Caco-2 (cell line): Measurements from ENCODE around the gene ATAD3A. TPM values are rescaled to one million over a fixed set of nuclear protein-coding genes. Genes with fewer than 3 reads are reported as not detected.
"Not testable (repeated sequence)": the region's sequence is repeated elsewhere in the genome, so short reads cannot be mapped to it uniquely, and the experiment has no call there.

Experiments used
- BruUV-seq: library from RNA; stranded (reverse); fragments of 400-500 nt; replicated peaks from 2 replicates; lab custom pipeline; 2021; lab: Mats Ljungman, UMichigan
- CTCF ChIA-PET: fragments of 300-600 bp; sonication (Branson Sonifier 250); formaldehyde crosslinking; loops from one replicate; lab custom pipeline; 2022; ENCODE audit warnings: antibody characterized with exemption; lab: Charles Lee
- POLR2A ChIA-PET: fragments of 300-600 bp; sonication (Branson Sonifier 250); formaldehyde crosslinking; loops from one replicate; lab custom pipeline; 2022; ENCODE audit warnings: antibody characterized with exemption; lab: Charles Lee
- DNase-seq, 2 experiments: peaks; one replicate each; pipeline versions ENCODE4 v3.0.0 to v3.0.0-alpha.2; 2020 to 2022
- H3K27me3 ChIP-seq: replicated peaks from 2 replicates; pipeline ENCODE4 v1.6.0; 2011; ENCODE audit warnings: low read length; ENCODE audit not compliant: control insufficient read depth, insufficient read depth
- H3K36me3 ChIP-seq: 2 replicates; pipeline ENCODE4 v1.5.1; 2011; ENCODE audit warnings: low read length; ENCODE audit not compliant: control insufficient read depth, insufficient read depth
- H3K4me1 ChIP-seq: fragments of 250-450 bp; sonication (Bioruptor Pico); 2 replicates; pipeline ENCODE4 v1.5.1; 2020; ENCODE audit warnings: mild to moderate bottlenecking
- H3K4me3 ChIP-seq: 2 replicates; pipeline ENCODE4 v1.5.1; 2011; ENCODE audit warnings: low read depth, mild to moderate bottlenecking, control low read depth, low read length
- H3K9me3 ChIP-seq: fragments of 250-450 bp; sonication (Bioruptor Pico); 2 replicates; pipeline ENCODE4 v1.5.1; 2020; ENCODE audit warnings: mild to moderate bottlenecking, moderate library complexity
- H3K27ac Mint-ChIP-seq: one replicate; pipeline ENCODE4 v1.8.0; 2022; ENCODE audit warnings: mixed read lengths; ENCODE audit not compliant: unreplicated experiment
- H3K27me3 Mint-ChIP-seq: one replicate; pipeline ENCODE4 v1.8.0; 2022; ENCODE audit warnings: mixed read lengths; ENCODE audit not compliant: insufficient read depth, unreplicated experiment
- H3K36me3 Mint-ChIP-seq: one replicate; pipeline ENCODE4 v1.8.0; 2022; ENCODE audit warnings: mild to moderate bottlenecking, mixed read lengths; ENCODE audit not compliant: insufficient read depth, unreplicated experiment
- H3K4me1 Mint-ChIP-seq: one replicate; pipeline ENCODE4 v1.8.0; 2022; ENCODE audit warnings: low read depth, mixed read lengths; ENCODE audit not compliant: unreplicated experiment
- H3K4me3 Mint-ChIP-seq: one replicate; pipeline ENCODE4 v1.8.0; 2022; ENCODE audit warnings: mild to moderate bottlenecking, moderate library complexity, mixed read lengths; ENCODE audit not compliant: unreplicated experiment
- H3K9me3 Mint-ChIP-seq: one replicate; pipeline ENCODE4 v1.8.0; 2022; ENCODE audit warnings: mixed read lengths; ENCODE audit not compliant: unreplicated experiment
- intact Hi-C: fragments of 100-400 bp; cut with micrococcal nuclease; formaldehyde crosslinking; loops from one replicate; pipeline ENCODE4 v1.10.0; 2022; ENCODE audit not compliant: unreplicated experiment
- total RNA-seq: library from RNA; stranded (reverse); gene quantifications from 2 replicates; pipeline ENCODE4 v1.2.3, GENCODE V29; 2022
- TF ChIP-seq, protein P1 (sequence below), 2 experiments: fragments of 200-600 bp in 1 of 2; IDR thresholded peaks; 1 replicate in 1 of 2; 2 replicates in 1 of 2; pipeline versions ENCODE4 v1.5.1 to v1.8.0; 2011 to 2022; ENCODE audit warnings: antibody characterized with exemption in 1 of 2, control low read depth in 1 of 2, inconsistent platforms in 1 of 2, low read depth in 1 of 2, low read length in 1 of 2, mild to moderate bottlenecking in 1 of 2, moderate library complexity in 1 of 2; ENCODE audit not compliant: insufficient read depth in 1 of 2, severe bottlenecking in 1 of 2, unreplicated experiment in 1 of 2

Gene ATAD3A
- total RNA-seq, 1 experiment from 2014 or later, result 58.6 TPM

DNA sequence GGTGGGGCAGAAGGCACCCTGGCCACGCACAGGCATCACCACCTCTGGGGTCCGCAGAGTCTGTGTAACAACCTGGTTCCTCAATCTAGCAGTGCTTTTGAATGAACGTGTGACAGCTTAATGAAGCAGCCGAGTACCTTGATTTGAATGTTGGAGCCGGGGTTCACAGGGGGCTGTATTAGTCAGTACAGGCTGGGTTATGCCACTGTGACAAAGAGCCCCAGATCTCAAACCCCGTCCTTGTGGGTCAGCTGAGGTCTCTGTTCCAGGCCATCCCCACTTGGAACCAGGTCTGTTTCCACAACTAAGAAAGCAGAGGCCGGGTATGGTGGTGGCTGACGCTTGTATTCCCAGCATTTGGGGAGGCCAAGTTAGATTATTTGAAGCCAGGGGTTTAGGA, 18.0 kb downstream of the ATAD3A start:
- no peak overlapping the region for H3K4me3 Mint-ChIP-seq
- no peak overlapping the region for H3K27ac Mint-ChIP-seq
- ChIA-PET CTCF (no interaction called here), POLR2A (no interaction called here)
- no peaks in the 10 kb centered on the region for H3K9me3 Mint-ChIP-seq
- Histone ChIP-seq H3K36me3 (peaks cover 2% of the 10 kb centered on the region), H3K4me3 (no peak overlapping the region), H3K27me3 (no peaks in the 10 kb centered on the region), H3K9me3 (no peaks in the 10 kb centered on the region), H3K4me1 (no peaks in the 10 kb centered on the region)
- no peaks in the 10 kb centered on the region for H3K27me3 Mint-ChIP-seq
- peaks cover 59% of the 10 kb centered on the region for H3K36me3 Mint-ChIP-seq
- intact Hi-C loops, result no loop called here
- no TSS peak for BruUV-seq
- H3K4me1 Mint-ChIP-seq, result no peaks in the 10 kb centered on the region
- TF ChIP-seq, protein P1, sequence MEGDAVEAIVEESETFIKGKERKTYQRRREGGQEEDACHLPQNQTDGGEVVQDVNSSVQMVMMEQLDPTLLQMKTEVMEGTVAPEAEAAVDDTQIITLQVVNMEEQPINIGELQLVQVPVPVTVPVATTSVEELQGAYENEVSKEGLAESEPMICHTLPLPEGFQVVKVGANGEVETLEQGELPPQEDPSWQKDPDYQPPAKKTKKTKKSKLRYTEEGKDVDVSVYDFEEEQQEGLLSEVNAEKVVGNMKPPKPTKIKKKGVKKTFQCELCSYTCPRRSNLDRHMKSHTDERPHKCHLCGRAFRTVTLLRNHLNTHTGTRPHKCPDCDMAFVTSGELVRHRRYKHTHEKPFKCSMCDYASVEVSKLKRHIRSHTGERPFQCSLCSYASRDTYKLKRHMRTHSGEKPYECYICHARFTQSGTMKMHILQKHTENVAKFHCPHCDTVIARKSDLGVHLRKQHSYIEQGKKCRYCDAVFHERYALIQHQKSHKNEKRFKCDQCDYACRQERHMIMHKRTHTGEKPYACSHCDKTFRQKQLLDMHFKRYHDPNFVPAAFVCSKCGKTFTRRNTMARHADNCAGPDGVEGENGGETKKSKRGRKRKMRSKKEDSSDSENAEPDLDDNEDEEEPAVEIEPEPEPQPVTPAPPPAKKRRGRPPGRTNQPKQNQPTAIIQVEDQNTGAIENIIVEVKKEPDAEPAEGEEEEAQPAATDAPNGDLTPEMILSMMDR (IDR thresholded peaks at IDR 0.05; ENCODE audit: insufficient read depth in 1 of 2, low read depth in 1 of 2, low read length in 1 of 2, severe bottlenecking in 1 of 2, unreplicated experiment in 1 of 2), result no peak
- DNase-seq, result no peak

DNA sequence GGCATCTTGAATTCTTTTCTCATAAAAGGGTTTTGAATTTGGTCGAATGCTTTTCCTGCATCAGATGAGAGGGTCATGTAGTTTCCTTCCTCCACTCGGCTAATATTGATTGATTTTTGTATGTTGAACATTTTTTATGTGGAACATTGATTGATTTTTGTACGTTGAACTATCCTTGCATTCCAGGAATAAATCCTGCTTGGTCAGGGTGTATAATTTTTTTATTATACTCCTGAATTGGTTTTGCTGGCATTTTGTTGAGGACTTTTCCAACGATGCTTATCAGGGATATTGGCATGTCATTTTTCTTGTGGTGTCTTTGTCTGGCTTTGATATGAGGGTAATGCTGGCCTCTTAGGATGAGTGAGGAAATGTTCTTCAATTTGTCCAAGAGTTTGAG, 20.0 kb downstream of the ATAD3A start:
- no peaks in the 10 kb centered on the region for H3K27me3 ChIP-seq
- ChIA-PET POLR2A (no interaction called here), CTCF (no interaction called here)
- Mint-ChIP-seq H3K27me3 (no peaks in the 10 kb centered on the region), H3K4me3 (no peak overlapping the region), H3K27ac (no peak overlapping the region), H3K4me1 (no peaks in the 10 kb centered on the region), H3K9me3 (no peaks in the 10 kb centered on the region), H3K36me3 (peaks cover 61% of the 10 kb centered on the region)
- TF ChIP-seq, protein P1 (IDR thresholded peaks at IDR 0.05; ENCODE audit: insufficient read depth in 1 of 2, low read depth in 1 of 2, low read length in 1 of 2, severe bottlenecking in 1 of 2, unreplicated experiment in 1 of 2), result no peak
- H3K4me1 ChIP-seq, result no peaks in the 10 kb centered on the region
- no peaks in the 10 kb centered on the region for H3K9me3 ChIP-seq
- intact Hi-C loops, result no loop called here
- no peak overlapping the region for H3K4me3 ChIP-seq
- no TSS peak for BruUV-seq
- no peak for DNase-seq
- H3K36me3 ChIP-seq, result peaks cover 2% of the 10 kb centered on the region

DNA sequence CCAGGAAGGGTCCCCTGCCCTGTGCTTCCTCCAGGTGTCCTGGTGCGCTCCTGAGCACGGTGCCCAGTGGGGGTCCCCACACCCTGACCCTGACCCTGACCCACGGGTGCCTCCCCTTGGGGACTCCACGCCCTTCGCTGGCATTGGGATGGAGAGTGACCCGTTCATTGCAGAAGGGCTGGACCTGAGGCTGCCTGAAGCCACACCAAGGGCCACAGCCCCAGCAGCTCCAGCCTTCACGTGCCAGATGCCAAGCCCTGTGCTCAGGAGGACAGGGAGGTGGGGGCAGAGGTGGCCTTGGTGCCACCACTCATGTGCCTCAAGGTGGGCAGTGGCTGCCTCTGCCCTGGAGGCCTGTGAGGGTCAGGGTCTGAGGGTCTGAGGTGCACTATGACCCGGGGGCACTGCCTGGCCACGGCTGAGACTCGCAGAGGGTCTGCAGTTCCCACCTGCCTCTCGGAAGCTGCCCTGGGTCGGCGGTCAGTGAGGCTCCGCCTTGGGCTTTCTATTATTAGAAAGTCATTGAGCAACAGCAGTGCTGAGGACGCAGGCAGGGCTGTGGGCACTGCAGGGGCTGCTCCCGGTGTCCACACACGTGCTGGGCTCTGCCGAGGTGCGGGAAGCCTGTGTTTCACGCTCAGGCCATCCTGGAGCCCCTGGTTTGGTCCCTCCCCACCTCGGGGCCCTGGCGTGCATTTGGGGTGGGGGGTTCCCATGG, 21.4 kb downstream of the ATAD3A start:
- H3K4me1 Mint-ChIP-seq, H3K4me3 Mint-ChIP-seq, BruUV-seq, CTCF ChIA-PET, H3K4me3 ChIP-seq, POLR2A ChIA-PET, H3K36me3 ChIP-seq, H3K27me3 ChIP-seq, H3K4me1 ChIP-seq, H3K9me3 Mint-ChIP-seq, H3K27ac Mint-ChIP-seq, intact Hi-C loops, DNase-seq, H3K27me3 Mint-ChIP-seq, H3K9me3 ChIP-seq: not testable (repeated sequence)
- H3K36me3 Mint-ChIP-seq, result peaks cover 61% of the 10 kb centered on the region

DNA sequence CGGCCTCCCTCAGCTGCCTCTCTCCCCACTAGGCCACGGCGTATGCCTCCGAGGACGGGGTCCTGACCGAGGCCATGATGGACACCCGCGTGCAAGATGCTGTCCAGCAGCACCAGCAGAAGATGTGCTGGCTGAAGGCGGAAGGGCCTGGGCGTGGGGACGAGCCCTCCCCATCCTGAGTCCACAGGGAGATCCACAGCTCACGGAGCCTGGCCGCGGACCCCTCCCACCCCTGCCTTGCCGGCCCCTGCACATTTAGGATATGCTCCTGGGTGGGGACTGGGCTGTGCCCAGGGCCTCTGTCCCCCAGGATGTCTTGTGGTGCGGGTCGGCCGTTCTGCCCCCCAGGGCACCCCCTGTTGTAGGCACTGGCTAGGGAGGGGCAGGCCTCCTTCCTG, 21.9 kb downstream of the ATAD3A start:
- H3K27me3 ChIP-seq, BruUV-seq, H3K4me1 Mint-ChIP-seq, H3K4me1 ChIP-seq, H3K4me3 ChIP-seq, POLR2A ChIA-PET, H3K36me3 ChIP-seq, CTCF ChIA-PET, DNase-seq, H3K27ac Mint-ChIP-seq, H3K27me3 Mint-ChIP-seq, H3K4me3 Mint-ChIP-seq, intact Hi-C loops, H3K9me3 ChIP-seq, H3K9me3 Mint-ChIP-seq: not testable (repeated sequence)
- H3K36me3 Mint-ChIP-seq, result peaks cover 59% of the 10 kb centered on the region
